Skeletal muscle cell (primary cell): ENCODE data around the gene ARL14EP.

ENCODE experiments used
- DNase-seq: peaks from one replicate; pipeline ENCODE4 v3.0.0-alpha.2; 2010; ENCODE audit warnings: low read depth
- H3K4me3 ChIP-seq: 2 replicates; pipeline ENCODE4 v1.5.1; 2011; ENCODE audit warnings: low read depth, mild to moderate bottlenecking, control low read depth, low read length, moderate library complexity

Gene ARL14EP

GRCh38 chr11:30322826-30323710, at the start of gene ARL14EP:
Gene ARL14EP (plus strand): TSS chr11:30323104. CDS start chr11:30330949, 7,845 bp downstream.
- peak within 1 kb of the TSS; percentile 79 for H3K4me3 ChIP-seq
- DNase-seq, result peak; percentile 90

- H3K4me3 ChIP-seq, result no peak overlapping the region
- no peak for DNase-seq
Measured at GRCh38 chr11:30277176-30277575, 45.7 kb upstream of the ARL14EP start.

GRCh38 chr11:30279796-30280195, 43.1 kb upstream of the ARL14EP start:
- H3K4me3 ChIP-seq, result no peak overlapping the region
- DNase-seq, result no peak

GRCh38 chr11:30281476-30282288, 41.2 kb upstream of the ARL14EP start:
- no peak overlapping the region for H3K4me3 ChIP-seq

GRCh38 chr11:30282289-30282631, 40.6 kb upstream of the ARL14EP start:
- H3K4me3 ChIP-seq, result no peak overlapping the region
- DNase-seq, result no peak

More at GRCh38 chr11:30281476-30282288, 41.2 kb upstream of the ARL14EP start:
- no peak for DNase-seq

- no peak overlapping the region for H3K4me3 ChIP-seq
- DNase-seq, result no peak
Measured at GRCh38 chr11:30284836-30285235, 38.1 kb upstream of the ARL14EP start.

GRCh38 chr11:30285416-30286121, 37.3 kb upstream of the ARL14EP start:
- no peak for DNase-seq
- H3K4me3 ChIP-seq, result no peak overlapping the region

GRCh38 chr11:30291331-30291730, 31.6 kb upstream of the ARL14EP start:
- no peak for DNase-seq
- H3K4me3 ChIP-seq, result no peak overlapping the region

- no peak for DNase-seq
- no peak overlapping the region for H3K4me3 ChIP-seq
Measured at GRCh38 chr11:30292545-30292944, 30.4 kb upstream of the ARL14EP start.

GRCh38 chr11:30295178-30295885, 27.6 kb upstream of the ARL14EP start:
- H3K4me3 ChIP-seq, result no peak overlapping the region
- no peak for DNase-seq

GRCh38 chr11:30304620-30305019, 18.3 kb upstream of the ARL14EP start:
- no peak overlapping the region for H3K4me3 ChIP-seq
- DNase-seq, result no peak

- no peak for DNase-seq
- no peak overlapping the region for H3K4me3 ChIP-seq
Measured at GRCh38 chr11:30310623-30311022, 12.3 kb upstream of the ARL14EP start.

- H3K4me3 ChIP-seq, result no peak overlapping the region
- no peak for DNase-seq
Measured at GRCh38 chr11:30311189-30311588, 11.7 kb upstream of the ARL14EP start.

GRCh38 chr11:30312243-30312642, 10.7 kb upstream of the ARL14EP start:
- DNase-seq, result no peak
- no peak overlapping the region for H3K4me3 ChIP-seq

- no peak overlapping the region for H3K4me3 ChIP-seq
Measured at GRCh38 chr11:30313580-30313979, 9.3 kb upstream of the ARL14EP start.

GRCh38 chr11:30314625-30315024, 8.3 kb upstream of the ARL14EP start:
- H3K4me3 ChIP-seq, result no peak overlapping the region
- peak; percentile 7 for DNase-seq

More at GRCh38 chr11:30313580-30313979, 9.3 kb upstream of the ARL14EP start:
- DNase-seq, result peak; percentile 45

- no peak for DNase-seq
Measured at GRCh38 chr11:30316237-30316636, 6.7 kb upstream of the ARL14EP start.

GRCh38 chr11:30317030-30317429, 5.9 kb upstream of the ARL14EP start:
- no peak for DNase-seq
- no peak overlapping the region for H3K4me3 ChIP-seq

More at GRCh38 chr11:30316237-30316636, 6.7 kb upstream of the ARL14EP start:
- no peak overlapping the region for H3K4me3 ChIP-seq

GRCh38 chr11:30321321-30321720, 1.6 kb upstream of the ARL14EP start:
- no peak for DNase-seq
- H3K4me3 ChIP-seq, result no peak overlapping the region
